ENCODE data around the gene ADAMTSL2.

ADAMTSL2 gene

GRCh38 chr9:133542002-133542401 lies 7.5 kb downstream of the ADAMTSL2 start:
- H3K4me3 ChIP-seq (ENCODE audit: low read length), result no peak overlapping the region
- TF ChIP-seq ZNF274 (IDR thresholded peaks at IDR 0.05; ENCODE audit: low read depth, low read length), result no peak

- TF ChIP-seq ZNF274 (IDR thresholded peaks at IDR 0.05; ENCODE audit: low read depth, low read length), result no peak
- H3K4me3 ChIP-seq (ENCODE audit: low read length), result no peak overlapping the region
Observed at GRCh38 chr9:133543772-133544467, 9.4 kb downstream of the ADAMTSL2 start.

- no peak for TF ChIP-seq ZNF274 (IDR thresholded peaks at IDR 0.05; ENCODE audit: low read depth, low read length)
Observed at GRCh38 chr9:133545494-133546286, 11.2 kb downstream of the ADAMTSL2 start.

GRCh38 chr9:133546287-133546680 lies 11.8 kb downstream of the ADAMTSL2 start:
- TF ChIP-seq ZNF274 (IDR thresholded peaks at IDR 0.05; ENCODE audit: low read depth, low read length), result no peak
- no peak overlapping the region for H3K4me3 ChIP-seq (ENCODE audit: low read length)

More at GRCh38 chr9:133545494-133546286, 11.2 kb downstream of the ADAMTSL2 start:
- no peak overlapping the region for H3K4me3 ChIP-seq (ENCODE audit: low read length)

GRCh38 chr9:133547116-133547515 lies 12.6 kb downstream of the ADAMTSL2 start:
- no peak for TF ChIP-seq ZNF274 (IDR thresholded peaks at IDR 0.05; ENCODE audit: low read depth, low read length)
- no peak overlapping the region for H3K4me3 ChIP-seq (ENCODE audit: low read length)

- no peak for TF ChIP-seq ZNF274 (IDR thresholded peaks at IDR 0.05; ENCODE audit: low read depth, low read length)
- H3K4me3 ChIP-seq (ENCODE audit: low read length), result no peak overlapping the region
Observed at GRCh38 chr9:133551446-133551845, 16.9 kb downstream of the ADAMTSL2 start.

- no peak overlapping the region for H3K4me3 ChIP-seq (ENCODE audit: low read length)
- TF ChIP-seq ZNF274 (IDR thresholded peaks at IDR 0.05; ENCODE audit: low read depth, low read length), result no peak
Observed at GRCh38 chr9:133552236-133552635, 17.7 kb downstream of the ADAMTSL2 start.

- TF ChIP-seq ZNF274 (IDR thresholded peaks at IDR 0.05; ENCODE audit: low read depth, low read length), result no peak
- no peak overlapping the region for H3K4me3 ChIP-seq (ENCODE audit: low read length)
Observed at GRCh38 chr9:133553123-133553522, 18.6 kb downstream of the ADAMTSL2 start.

GRCh38 chr9:133553973-133554713 lies 19.6 kb downstream of the ADAMTSL2 start:
- no peak for TF ChIP-seq ZNF274 (IDR thresholded peaks at IDR 0.05; ENCODE audit: low read depth, low read length)
- no peak overlapping the region for H3K4me3 ChIP-seq (ENCODE audit: low read length)

- TF ChIP-seq ZNF274 (IDR thresholded peaks at IDR 0.05; ENCODE audit: low read depth, low read length), result no peak
- H3K4me3 ChIP-seq (ENCODE audit: low read length), result no peak overlapping the region
Observed at GRCh38 chr9:133554729-133555128, 20.2 kb downstream of the ADAMTSL2 start.

- no peak for TF ChIP-seq ZNF274 (IDR thresholded peaks at IDR 0.05; ENCODE audit: low read depth, low read length)
Observed at GRCh38 chr9:133556354-133556753, 21.9 kb downstream of the ADAMTSL2 start.

GRCh38 chr9:133557581-133557980 lies 23.1 kb downstream of the ADAMTSL2 start:
- H3K4me3 ChIP-seq (ENCODE audit: low read length), result no peak overlapping the region
- TF ChIP-seq ZNF274 (IDR thresholded peaks at IDR 0.05; ENCODE audit: low read depth, low read length), result no peak

More at GRCh38 chr9:133556354-133556753, 21.9 kb downstream of the ADAMTSL2 start:
- H3K4me3 ChIP-seq (ENCODE audit: low read length), result no peak overlapping the region

GRCh38 chr9:133558191-133559126 lies 24.0 kb downstream of the ADAMTSL2 start:
- H3K4me3 ChIP-seq (ENCODE audit: low read length), result peak overlapping the region; percentile 11; the same call in 1 of the 2 replicates
- no peak for TF ChIP-seq ZNF274 (IDR thresholded peaks at IDR 0.05; ENCODE audit: low read depth, low read length)
